ENCODE data around the gene TMEM240.
"Not testable (repeated sequence)": the region's sequence is repeated elsewhere in the genome, so short reads cannot be mapped to it uniquely, and the experiment has no call there.

TMEM240 gene

GRCh38 chr1:1487701-1488100, 52.7 kb downstream of the TMEM240 start:
- Mint-ChIP-seq H3K36me3 (ENCODE audit: low read depth) (peaks cover 25% of the 10 kb centered on the region), H3K27me3 (ENCODE audit: low read depth) (no peaks in the 10 kb centered on the region), H3K9me3 (no peaks in the 10 kb centered on the region), H3K4me3 (no peak overlapping the region), H3K4me1 (ENCODE audit: low read depth) (no peaks in the 10 kb centered on the region), H3K27ac (no peak overlapping the region)

- H3K9me3 Mint-ChIP-seq; H3K27me3 Mint-ChIP-seq (ENCODE audit: low read depth); H3K4me1 Mint-ChIP-seq (ENCODE audit: low read depth); H3K27ac Mint-ChIP-seq; H3K4me3 Mint-ChIP-seq: not testable (repeated sequence)
- H3K36me3 Mint-ChIP-seq (ENCODE audit: low read depth): peaks cover 14% of the 10 kb centered on the region
Measured at GRCh38 chr1:1485755-1486317, 54.6 kb downstream of the TMEM240 start.

GRCh38 chr1:1484976-1485750, 55.3 kb downstream of the TMEM240 start:
- H3K27me3 Mint-ChIP-seq (ENCODE audit: low read depth); H3K4me1 Mint-ChIP-seq (ENCODE audit: low read depth); H3K36me3 Mint-ChIP-seq (ENCODE audit: low read depth); H3K9me3 Mint-ChIP-seq; H3K27ac Mint-ChIP-seq; H3K4me3 Mint-ChIP-seq: not testable (repeated sequence)

Data from T-helper 1 cell treated with Interleukin-12 subunit alpha and Interleukin-12 subunit beta and Interleukin-4 antibody, amounts not matched to agents 30 μg/mL and 1 μg/mL, for 36 hours (primary cell).